ENCODE data around the gene PNPLA3.
"Not testable (repeated sequence)": the region's sequence is repeated elsewhere in the genome, so short reads cannot be mapped to it uniquely, and the experiment has no call there.

Gene PNPLA3

GRCh38 chr22:43890901-43891331 lies 32.7 kb upstream of the PNPLA3 start:
- no peak for DNase-seq

- no peak for DNase-seq
These were observed 32.0 kb upstream of the PNPLA3 start, which contains the start of gene PNPLA5 for GRCh38 chr22:43891360-43892182. Gene PNPLA5 (minus strand): TSS chr22:43892013. CDS start chr22:43891880, 133 bp downstream.

GRCh38 chr22:43892183-43892894 lies 31.3 kb upstream of the PNPLA3 start:
- DNase-seq: no peak

GRCh38 chr22:43893266-43893665 lies 30.3 kb upstream of the PNPLA3 start:
- DNase-seq: no peak

- DNase-seq: no peak
These were observed 29.5 kb upstream of the PNPLA3 start for GRCh38 chr22:43894122-43894521.

- no peak for DNase-seq
These were observed 27.5 kb upstream of the PNPLA3 start for GRCh38 chr22:43895986-43896645.

- DNase-seq: no peak
These were observed 25.8 kb upstream of the PNPLA3 start for GRCh38 chr22:43897751-43898261.

- DNase-seq: no peak
These were observed 23.4 kb upstream of the PNPLA3 start for GRCh38 chr22:43900206-43900605.

GRCh38 chr22:43901976-43902643 lies 21.5 kb upstream of the PNPLA3 start:
- no peak for DNase-seq

GRCh38 chr22:43903033-43903432 lies 20.6 kb upstream of the PNPLA3 start:
- DNase-seq: not testable (repeated sequence)

- DNase-seq: not testable (repeated sequence)
These were observed 19.2 kb upstream of the PNPLA3 start for GRCh38 chr22:43904412-43904811.

GRCh38 chr22:43905681-43906080 lies 17.9 kb upstream of the PNPLA3 start:
- DNase-seq: no peak

- DNase-seq: no peak
These were observed 13.9 kb upstream of the PNPLA3 start for GRCh38 chr22:43909708-43910107.

GRCh38 chr22:43910178-43910695 lies 13.4 kb upstream of the PNPLA3 start:
- DNase-seq: no peak

GRCh38 chr22:43911351-43911750 lies 12.3 kb upstream of the PNPLA3 start:
- DNase-seq: no peak

- DNase-seq: no peak
These were observed 6.1 kb upstream of the PNPLA3 start for GRCh38 chr22:43917521-43917920.

GRCh38 chr22:43919106-43919973 lies 4.3 kb upstream of the PNPLA3 start:
- no peak for DNase-seq

GRCh38 chr22:43921370-43921769 lies 2.2 kb upstream of the PNPLA3 start:
- no peak for DNase-seq

GRCh38 chr22:43922123-43922522 lies 1.5 kb upstream of the PNPLA3 start:
- DNase-seq: no peak

GRCh38 chr22:43923191-43923590 lies 414 bp upstream of the PNPLA3 start:
- no peak for DNase-seq

GRCh38 chr22:43924877-43925276 lies 1.3 kb downstream of the PNPLA3 start:
- DNase-seq: no peak

Measured in SIG-M5 (cell line).